Osteocyte (in vitro differentiated cells): ENCODE data around the gene GTF2H1. TPM values are rescaled to one million over a fixed set of nuclear protein-coding genes. Genes with fewer than 3 reads are reported as not detected.
A peak's percentile ranks its signal among the peaks of the same experiment; 100 is the strongest.

ENCODE experiments used
- DNase-seq: peaks from one replicate; pipeline ENCODE4 v3.0.0; 2021; ENCODE audit warnings: mixed read lengths; ENCODE audit not compliant: unreplicated experiment; ENCODE audit errors: extremely low spot score
- H3K27ac Mint-ChIP-seq: one replicate; pipeline ENCODE4 v1.8.0; 2021; ENCODE audit warnings: mild to moderate bottlenecking, mixed read lengths; ENCODE audit not compliant: unreplicated experiment
- H3K27me3 Mint-ChIP-seq: one replicate; pipeline ENCODE4 v1.8.0; 2021; ENCODE audit warnings: mixed read lengths; ENCODE audit not compliant: unreplicated experiment
- H3K36me3 Mint-ChIP-seq: one replicate; pipeline ENCODE4 v1.8.0; 2021; ENCODE audit warnings: mixed read lengths; ENCODE audit not compliant: unreplicated experiment
- H3K4me1 Mint-ChIP-seq: one replicate; pipeline ENCODE4 v1.8.0; 2021; ENCODE audit warnings: mixed read lengths; ENCODE audit not compliant: unreplicated experiment
- H3K4me3 Mint-ChIP-seq: one replicate; pipeline ENCODE4 v1.8.0; 2021; ENCODE audit warnings: mild to moderate bottlenecking, moderate library complexity, mixed read lengths; ENCODE audit not compliant: unreplicated experiment
- H3K9me3 Mint-ChIP-seq: one replicate; pipeline ENCODE4 v1.8.0; 2021; ENCODE audit warnings: mixed read lengths; ENCODE audit not compliant: unreplicated experiment
- CTCF ChIP-seq: fragments of 200-600 bp; sonication (generic); IDR thresholded peaks from 2 replicates; pipeline ENCODE4 v1.5.0; 2021; ENCODE audit warnings: antibody characterized with exemption, mild to moderate bottlenecking, moderate library complexity
- total RNA-seq: library from RNA; stranded (reverse); gene quantifications from 2 replicates; pipeline ENCODE4 v1.2.1, GENCODE V29; 2021

The GTF2H1 gene
- total RNA-seq, 1 donor from 2014 or later, result 91.1 TPM

DNA sequence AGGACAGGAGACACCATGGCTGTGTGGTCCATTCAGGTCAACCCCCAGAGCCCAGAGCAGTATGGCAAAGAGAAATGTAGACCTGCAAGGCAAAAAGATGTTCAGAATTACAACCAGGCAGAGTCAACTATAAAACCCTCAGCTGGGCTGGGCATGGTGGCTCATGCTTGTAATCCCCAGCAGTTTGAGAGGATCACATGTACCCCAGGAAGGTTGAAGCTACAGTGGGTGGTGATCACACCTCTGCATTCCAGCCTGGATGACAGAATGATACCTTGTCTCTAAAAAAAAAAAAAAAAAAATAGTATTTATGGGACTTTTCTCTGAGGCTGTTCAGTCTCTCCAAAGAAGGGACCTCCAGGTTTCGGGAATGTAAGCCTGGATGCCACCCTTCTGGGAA, 53.6 kb downstream of the GTF2H1 start:
- Mint-ChIP-seq H3K4me1 (peaks cover under 1% of the 10 kb centered on the region), H3K27ac (no peak overlapping the region), H3K27me3 (no peaks in the 10 kb centered on the region), H3K4me3 (no peak overlapping the region), H3K9me3 (no peaks in the 10 kb centered on the region), H3K36me3 (peaks cover 4% of the 10 kb centered on the region)
- DNase-seq, result no peak
- no peak for TF ChIP-seq CTCF

DNA sequence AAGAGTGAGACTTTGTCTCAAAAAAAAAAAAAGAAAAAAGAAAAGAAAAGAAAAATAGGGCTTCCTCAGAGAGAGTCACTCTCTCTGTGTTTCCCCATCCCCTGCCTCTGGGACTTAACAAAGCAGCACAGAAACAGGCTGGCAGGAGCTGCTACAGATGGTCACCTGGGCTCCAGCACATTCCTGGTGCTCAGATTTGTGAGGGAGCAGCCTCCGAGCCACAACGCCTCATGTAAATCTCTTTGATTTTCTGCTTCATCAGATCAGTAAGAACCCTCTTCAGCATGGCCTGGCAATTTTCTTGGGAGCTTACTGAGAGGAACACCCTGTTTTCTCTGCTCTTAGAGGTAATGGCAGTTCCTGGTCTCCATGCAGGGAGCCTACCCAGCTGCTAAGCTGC, 56.8 kb downstream of the GTF2H1 start:
- H3K4me3 Mint-ChIP-seq, result no peak overlapping the region
- H3K9me3 Mint-ChIP-seq, result no peaks in the 10 kb centered on the region
- no peaks in the 10 kb centered on the region for H3K27me3 Mint-ChIP-seq
- DNase-seq, result no peak
- H3K36me3 Mint-ChIP-seq, result no peaks in the 10 kb centered on the region
- TF ChIP-seq CTCF, result no peak
- peaks cover 21% of the 10 kb centered on the region for H3K4me1 Mint-ChIP-seq
- no peak overlapping the region for H3K27ac Mint-ChIP-seq

DNA sequence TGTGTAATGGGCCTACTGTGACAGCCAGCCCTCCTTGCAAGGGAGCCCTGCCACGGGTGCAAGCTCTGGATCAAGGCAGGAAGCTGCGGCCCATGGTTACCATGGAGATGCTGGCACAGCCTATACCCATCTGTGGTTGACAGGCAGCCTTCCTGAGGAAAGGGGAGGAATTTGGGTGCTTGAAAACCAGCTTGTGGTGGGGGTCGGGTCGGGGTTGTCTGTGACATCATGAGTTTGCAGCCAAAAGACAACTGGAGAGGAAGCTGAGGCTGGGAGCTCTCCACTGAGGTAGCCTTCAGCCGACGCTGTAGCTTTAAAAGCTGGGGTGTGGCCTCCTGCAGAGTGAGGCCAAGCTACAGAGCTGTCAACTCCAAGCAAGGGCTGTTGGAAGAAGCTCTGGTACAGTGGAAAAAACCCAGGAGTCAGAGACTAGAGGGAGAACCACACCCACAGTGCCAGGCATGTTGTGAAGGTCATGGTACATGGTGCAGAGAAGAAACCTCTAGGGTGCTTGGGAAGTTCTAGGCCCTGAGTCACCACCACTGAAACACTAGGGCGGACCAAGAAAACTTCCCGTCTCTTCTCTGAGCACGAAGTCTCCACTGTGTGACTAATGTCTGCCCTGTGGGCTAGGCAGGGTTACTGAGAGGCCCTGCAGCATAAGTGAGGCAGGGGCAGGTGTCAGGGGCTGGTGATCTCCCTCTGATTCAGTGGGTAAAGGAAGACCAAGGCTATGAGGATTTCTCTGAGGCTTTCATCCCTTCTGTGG, 61.2 kb downstream of the GTF2H1 start:
- no peak for TF ChIP-seq CTCF
- H3K9me3 Mint-ChIP-seq, result no peaks in the 10 kb centered on the region
- H3K4me3 Mint-ChIP-seq, result peak overlapping the region; percentile 57
- H3K27ac Mint-ChIP-seq, result peak overlapping the region; percentile 99
- no peaks in the 10 kb centered on the region for H3K27me3 Mint-ChIP-seq
- peaks cover 56% of the 10 kb centered on the region for H3K4me1 Mint-ChIP-seq
- H3K36me3 Mint-ChIP-seq, result no peaks in the 10 kb centered on the region
- DNase-seq, result peak; percentile 95

GRCh38 chr11:18384157-18384641, 61.8 kb downstream of the GTF2H1 start:
- DNase-seq, result peak; percentile 86
- Mint-ChIP-seq H3K9me3 (no peaks in the 10 kb centered on the region), H3K27me3 (no peaks in the 10 kb centered on the region), H3K27ac (peak overlapping the region; percentile 99), H3K4me3 (peak overlapping the region; percentile 46), H3K4me1 (peaks cover 60% of the 10 kb centered on the region), H3K36me3 (no peaks in the 10 kb centered on the region)
- no peak for TF ChIP-seq CTCF

DNA sequence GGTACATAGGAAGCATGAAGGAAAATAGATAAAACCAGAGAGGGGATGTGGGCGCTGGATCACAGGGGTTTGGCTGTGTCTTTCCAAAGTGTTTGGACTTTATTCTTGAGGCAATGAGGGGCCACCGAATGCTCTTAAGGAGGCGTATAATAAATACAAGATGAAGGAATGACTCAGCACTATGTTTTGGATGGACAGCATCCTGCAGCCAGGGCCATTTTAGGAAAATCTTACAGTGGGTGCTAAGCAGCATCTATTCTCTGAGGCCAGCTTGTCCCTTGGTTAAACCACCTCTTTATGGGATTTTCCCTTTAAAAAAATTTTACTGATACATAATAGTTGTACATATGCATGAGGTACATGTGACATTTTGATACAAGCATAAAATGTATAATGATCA, 67.7 kb downstream of the GTF2H1 start:
- peaks cover 72% of the 10 kb centered on the region for H3K4me1 Mint-ChIP-seq
- DNase-seq, result no peak
- H3K9me3 Mint-ChIP-seq, result no peaks in the 10 kb centered on the region
- TF ChIP-seq CTCF, result no peak
- no peak overlapping the region for H3K4me3 Mint-ChIP-seq
- no peak overlapping the region for H3K27ac Mint-ChIP-seq
- no peaks in the 10 kb centered on the region for H3K27me3 Mint-ChIP-seq
- H3K36me3 Mint-ChIP-seq, result peaks cover 2% of the 10 kb centered on the region
